ENCODE results near the gene MLXIP. TPM values are rescaled to one million over a fixed set of nuclear protein-coding genes. Genes with fewer than 3 reads are reported as not detected.
"Not testable (repeated sequence)": the region's sequence is repeated elsewhere in the genome, so short reads cannot be mapped to it uniquely, and the experiment has no call there.

The MLXIP gene
- total and polyA plus RNA-seq, 2 experiments from 2014 or later, result 16.2 to 23.0 TPM

- H3K27me3 Mint-ChIP-seq (ENCODE audit: insufficient read depth, low read depth, poor library complexity), result not testable (repeated sequence)
Measured at GRCh38 chr12:122176473-122176872, 97.9 kb downstream of the MLXIP start.

GRCh38 chr12:122182887-122183587 lies 104.5 kb downstream of the MLXIP start, which contains the start of gene LRRC43:
Gene LRRC43 (plus strand): TSS chr12:122183123. CDS start chr12:122183145, 22 bp downstream.
- DNase-seq (ENCODE audit: low spot score), result peak; percentile 85
- Histone ChIP-seq H3K27me3 (ENCODE audit: insufficient read depth) (peaks cover 16% of the 10 kb centered on the region), H3K4me1 (ENCODE audit: insufficient read depth) (no peaks in the 10 kb centered on the region), H2AFZ (peak within 1 kb of the TSS; percentile 99), H3K79me2 (replicated peaks; ENCODE audit: insufficient read depth) (no peaks in the 10 kb centered on the region), H3K4me2 (peak within 1 kb of the TSS; percentile 83), H3K36me3 (ENCODE audit: insufficient read depth) (no peaks in the 10 kb centered on the region), H3K4me3 (peak within 1 kb of the TSS; percentile 68), H4K20me1 (replicated peaks; ENCODE audit: insufficient read depth) (no peaks in the 10 kb centered on the region), H3F3A (replicated peaks; ENCODE audit: low read depth) (no peaks in the 10 kb centered on the region), H3K27ac (ENCODE audit: low read depth) (no peak within 1 kb of the TSS), H3K9me2 (ENCODE audit: insufficient read depth) (no peaks in the 10 kb centered on the region)
- TF ChIP-seq EZH2 (IDR thresholded peaks at IDR 0.05; ENCODE audit: low read depth, unreplicated experiment) (no peak), EZH2phosphoT487 (IDR thresholded peaks at IDR 0.05; ENCODE audit: unreplicated experiment) (no peak), POLR2AphosphoS5 (IDR thresholded peaks at IDR 0.05; ENCODE audit: low read depth) (no peak), ZNF331 (CRISPR knock-in tag; IDR thresholded peaks at IDR 0.05; ENCODE audit: low read depth) (no peak)
- peaks cover 24% of the 10 kb centered on the region for H3K27me3 Mint-ChIP-seq (ENCODE audit: insufficient read depth, low read depth, poor library complexity)
- H3K36me3 Mint-ChIP-seq (ENCODE audit: low read depth), result no peaks in the 10 kb centered on the region
- H3K4me1 Mint-ChIP-seq, result peaks cover 6% of the 10 kb centered on the region; the same call in 2 of the 3 replicates
- H3K9me3 Mint-ChIP-seq, result no peaks in the 10 kb centered on the region
- H3K27ac Mint-ChIP-seq, result no peak within 1 kb of the TSS
- peak; percentile 93 for ATAC-seq
- peak within 1 kb of the TSS; percentile 81 for H3K4me3 Mint-ChIP-seq

More at GRCh38 chr12:122176473-122176872, 97.9 kb downstream of the MLXIP start:
- not testable (repeated sequence) for H3K4me1 Mint-ChIP-seq; H3K36me3 ChIP-seq (ENCODE audit: insufficient read depth); H3K4me3 ChIP-seq; H3K36me3 Mint-ChIP-seq (ENCODE audit: low read depth); DNase-seq (ENCODE audit: low spot score); H3K9me2 ChIP-seq (ENCODE audit: insufficient read depth); H3K4me1 ChIP-seq (ENCODE audit: insufficient read depth); H3K9me3 Mint-ChIP-seq; H3K4me3 Mint-ChIP-seq; H4K20me1 ChIP-seq (replicated peaks; ENCODE audit: insufficient read depth); H3K27me3 ChIP-seq (ENCODE audit: insufficient read depth); ATAC-seq; H3K27ac Mint-ChIP-seq; H3K27ac ChIP-seq (ENCODE audit: low read depth); H3F3A ChIP-seq (replicated peaks; ENCODE audit: low read depth); H2AFZ ChIP-seq; H3K4me2 ChIP-seq; H3K79me2 ChIP-seq (replicated peaks; ENCODE audit: insufficient read depth)

- peak overlapping the region; percentile 99 for H2AFZ ChIP-seq
- ATAC-seq, result peak; percentile 32
- DNase-seq (ENCODE audit: low spot score), result peak; percentile 34
- TF ChIP-seq ZNF462 (CRISPR knock-in tag; IDR thresholded peaks at IDR 0.05) (no peak), EZH2 (IDR thresholded peaks at IDR 0.05; ENCODE audit: low read depth, unreplicated experiment) (no peak), EZH2phosphoT487 (IDR thresholded peaks at IDR 0.05; ENCODE audit: unreplicated experiment) (no peak), NANOG (IDR thresholded peaks at IDR 0.05; ENCODE audit: borderline replicate concordance) (no peak), ZNF331 (CRISPR knock-in tag; IDR thresholded peaks at IDR 0.05; ENCODE audit: low read depth) (no peak), POLR2AphosphoS5 (IDR thresholded peaks at IDR 0.05; ENCODE audit: low read depth) (no peak), CTCF (conservative IDR thresholded peaks at IDR 0.05; ENCODE audit: low read depth in 2 of 2) (no peak)
Measured at GRCh38 chr12:122183588-122183940, 105.0 kb downstream of the MLXIP start.

More at GRCh38 chr12:122183588-122183940, 105.0 kb downstream of the MLXIP start:
- H3K36me3 Mint-ChIP-seq (ENCODE audit: low read depth), result no peaks in the 10 kb centered on the region
- H3K27ac Mint-ChIP-seq, result no peak overlapping the region
- H3K9me2 ChIP-seq (ENCODE audit: insufficient read depth), result no peaks in the 10 kb centered on the region
- H3K27ac ChIP-seq (ENCODE audit: low read depth), result no peak overlapping the region
- no peaks in the 10 kb centered on the region for H3K79me2 ChIP-seq (replicated peaks; ENCODE audit: insufficient read depth)
- H3K36me3 ChIP-seq (ENCODE audit: insufficient read depth), result no peaks in the 10 kb centered on the region
- peaks cover 24% of the 10 kb centered on the region for H3K27me3 Mint-ChIP-seq (ENCODE audit: insufficient read depth, low read depth, poor library complexity)
- no peaks in the 10 kb centered on the region for H3K4me1 ChIP-seq (ENCODE audit: insufficient read depth)
- H3K4me3 ChIP-seq, result peak overlapping the region; percentile 68
- no peaks in the 10 kb centered on the region for H4K20me1 ChIP-seq (replicated peaks; ENCODE audit: insufficient read depth)
- H3F3A ChIP-seq (replicated peaks; ENCODE audit: low read depth), result no peaks in the 10 kb centered on the region
- H3K4me1 Mint-ChIP-seq, result peaks cover 6% of the 10 kb centered on the region; the same call in 2 of the 3 replicates
- no peaks in the 10 kb centered on the region for H3K9me3 Mint-ChIP-seq
- peak overlapping the region; percentile 72 for H3K4me3 Mint-ChIP-seq
- H3K4me2 ChIP-seq, result peak overlapping the region; percentile 83
- peaks cover 16% of the 10 kb centered on the region for H3K27me3 ChIP-seq (ENCODE audit: insufficient read depth)
